GM13977 (cell line): ENCODE results near the gene MED23.

Source experiments
- DNase-seq: peaks from one replicate; pipeline ENCODE4 v3.0.0; 2012; ENCODE audit warnings: low spot score
- in situ Hi-C: fragments of 300-500 bp; cut with MboI; formaldehyde crosslinking; loops from one replicate; pipeline ENCODE4 v1.12.0; 2022; ENCODE audit warnings: low sequenced_read_pairs, low pct_unique_long_range_greater_than_20kb, mixed read lengths, inconsistent platforms; ENCODE audit not compliant: unreplicated experiment
- TF ChIP-seq, protein P1 (sequence below): IDR thresholded peaks from 2 replicates; pipeline ENCODE4 v1.5.1; 2012; ENCODE audit warnings: mild to moderate bottlenecking, control low read depth; ENCODE audit not compliant: insufficient read depth; ENCODE audit errors: extremely low read depth, missing control alignments

Gene MED23

GRCh38 chr6:131636880-131637792, 9.1 kb upstream of the MED23 start, which contains the start of gene ENPP3:
ENPP3 (plus strand) TSS chr6:131637302; CDS start chr6:131637385, 83 bp downstream.
- TF ChIP-seq, protein P1, sequence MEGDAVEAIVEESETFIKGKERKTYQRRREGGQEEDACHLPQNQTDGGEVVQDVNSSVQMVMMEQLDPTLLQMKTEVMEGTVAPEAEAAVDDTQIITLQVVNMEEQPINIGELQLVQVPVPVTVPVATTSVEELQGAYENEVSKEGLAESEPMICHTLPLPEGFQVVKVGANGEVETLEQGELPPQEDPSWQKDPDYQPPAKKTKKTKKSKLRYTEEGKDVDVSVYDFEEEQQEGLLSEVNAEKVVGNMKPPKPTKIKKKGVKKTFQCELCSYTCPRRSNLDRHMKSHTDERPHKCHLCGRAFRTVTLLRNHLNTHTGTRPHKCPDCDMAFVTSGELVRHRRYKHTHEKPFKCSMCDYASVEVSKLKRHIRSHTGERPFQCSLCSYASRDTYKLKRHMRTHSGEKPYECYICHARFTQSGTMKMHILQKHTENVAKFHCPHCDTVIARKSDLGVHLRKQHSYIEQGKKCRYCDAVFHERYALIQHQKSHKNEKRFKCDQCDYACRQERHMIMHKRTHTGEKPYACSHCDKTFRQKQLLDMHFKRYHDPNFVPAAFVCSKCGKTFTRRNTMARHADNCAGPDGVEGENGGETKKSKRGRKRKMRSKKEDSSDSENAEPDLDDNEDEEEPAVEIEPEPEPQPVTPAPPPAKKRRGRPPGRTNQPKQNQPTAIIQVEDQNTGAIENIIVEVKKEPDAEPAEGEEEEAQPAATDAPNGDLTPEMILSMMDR: no peak
- in situ Hi-C loops: no loop called here
- DNase-seq: no peak

- in situ Hi-C loops: no loop called here
- TF ChIP-seq, protein P1: no peak
- DNase-seq: no peak
Measured at GRCh38 chr6:131635384-131636340, 7.6 kb upstream of the MED23 start.

GRCh38 chr6:131631625-131632289, 3.7 kb upstream of the MED23 start:
- in situ Hi-C loops: no loop called here
- DNase-seq: no peak

GRCh38 chr6:131629651-131630050, 1.6 kb upstream of the MED23 start:
- in situ Hi-C loops: no loop called here
- DNase-seq: no peak
- TF ChIP-seq, protein P1: no peak

More at GRCh38 chr6:131631625-131632289, 3.7 kb upstream of the MED23 start:
- TF ChIP-seq, protein P1: no peak

DNA sequence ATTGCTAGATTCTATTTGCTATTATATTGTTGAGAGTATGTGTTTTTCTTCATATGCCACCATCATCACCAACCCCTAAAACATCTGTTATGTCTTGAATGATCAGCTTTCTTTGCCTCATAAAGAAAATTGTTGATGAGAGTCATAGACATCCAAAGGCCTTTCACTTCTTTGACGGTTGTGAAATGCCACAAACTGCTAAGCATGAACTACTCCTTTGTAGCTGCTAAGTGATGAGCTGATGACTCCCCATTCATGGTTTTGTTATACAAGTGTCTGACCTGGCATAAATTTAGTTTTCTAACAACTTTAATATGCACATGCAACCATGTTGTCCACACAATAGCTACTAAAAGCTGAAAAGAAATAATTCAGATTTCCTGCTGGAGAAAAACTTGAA, 684 bp upstream of the MED23 start:
- TF ChIP-seq, protein P1: no peak
- DNase-seq: no peak
- in situ Hi-C loops: no loop called here

DNA sequence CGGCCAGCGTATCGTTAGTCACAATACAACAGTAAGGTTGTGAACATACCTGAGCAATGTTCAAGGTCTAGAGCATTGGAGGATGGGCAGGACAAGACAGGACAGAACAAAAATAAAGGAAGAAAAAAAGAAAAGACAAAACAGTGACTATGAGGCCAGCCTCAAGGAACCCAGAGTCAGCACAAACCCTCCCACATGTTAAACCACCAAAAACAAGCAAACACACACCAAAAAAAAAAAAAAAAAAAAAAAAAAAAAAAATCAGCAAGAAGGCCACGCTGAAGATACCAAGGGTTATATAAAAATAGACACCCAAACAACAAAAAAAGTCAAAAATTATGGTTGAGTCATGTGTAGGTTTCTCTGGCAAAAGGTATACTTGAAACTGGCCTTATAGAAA, 12.8 kb downstream of the MED23 start:
- TF ChIP-seq, protein P1: no peak
- in situ Hi-C loops: no loop called here
- no peak for DNase-seq
